GM15510 (cell line): ENCODE data around the gene PRKCA.

ENCODE experiments used
- POLR2A ChIP-seq: IDR thresholded peaks from 3 replicates; pipeline ENCODE4 v1.6.1; 2011; ENCODE audit warnings: borderline replicate concordance; ENCODE audit not compliant: insufficient read length; ENCODE audit errors: extremely low read depth

PRKCA gene

DNA sequence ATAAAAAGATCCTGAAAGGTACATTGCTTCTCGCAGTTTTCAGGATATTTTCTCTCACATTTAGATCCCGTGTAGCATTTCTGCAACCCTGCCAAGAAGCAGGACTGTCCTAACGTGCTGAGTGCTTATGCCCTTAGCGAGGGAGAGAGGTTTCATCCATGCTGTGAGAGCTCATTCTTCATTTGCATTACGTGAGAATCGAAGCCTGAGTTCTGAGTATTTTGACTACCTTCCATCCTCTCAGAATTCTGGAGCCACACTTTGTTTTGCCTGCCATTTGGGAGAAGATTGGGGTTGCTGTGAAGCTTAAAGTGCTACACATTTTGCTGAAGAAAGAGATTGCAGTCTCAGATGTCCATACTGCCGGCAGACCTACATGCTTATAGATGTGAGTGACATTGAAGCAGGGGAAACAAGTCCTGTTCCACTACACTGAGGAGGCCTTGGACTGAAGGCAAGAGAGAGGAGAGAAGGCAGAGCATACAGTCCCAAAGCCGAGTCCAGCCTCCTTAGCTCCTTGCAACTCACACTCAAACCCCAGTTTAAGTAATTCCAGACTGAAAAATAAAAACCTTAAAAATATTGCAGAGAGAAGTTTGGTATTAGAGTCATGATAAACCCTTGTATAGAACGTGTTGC is 183.0 kb downstream of the PRKCA start:
- TF ChIP-seq POLR2A, result no peak

GRCh38 chr17:66487121-66487520 is 184.7 kb downstream of the PRKCA start:
- no peak for TF ChIP-seq POLR2A

- TF ChIP-seq POLR2A, result no peak
Measured at GRCh38 chr17:66487981-66488468, 185.6 kb downstream of the PRKCA start.

DNA sequence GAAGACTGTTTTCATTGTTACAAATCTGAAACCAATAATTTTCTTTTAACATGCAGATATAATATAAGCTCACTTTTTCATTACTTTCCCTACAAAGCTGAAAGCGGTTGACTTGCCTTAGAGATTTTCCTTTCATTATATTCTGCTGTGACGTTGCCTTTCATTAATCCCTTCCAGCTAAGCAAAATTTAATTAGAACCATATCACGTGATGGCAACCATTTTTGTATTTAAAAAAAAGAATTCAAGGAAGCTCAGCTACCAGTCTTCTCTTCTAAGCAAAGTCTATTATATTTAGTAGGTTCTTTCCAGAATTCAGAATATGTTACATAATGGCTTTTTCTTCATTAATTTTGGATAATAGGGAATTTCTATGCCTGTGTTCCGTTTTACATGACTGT is 186.5 kb downstream of the PRKCA start:
- TF ChIP-seq POLR2A, result no peak

- no peak for TF ChIP-seq POLR2A
Measured at GRCh38 chr17:66491213-66491612, 188.8 kb downstream of the PRKCA start.

- TF ChIP-seq POLR2A, result no peak
Measured at GRCh38 chr17:66491665-66492064, 189.3 kb downstream of the PRKCA start.

DNA sequence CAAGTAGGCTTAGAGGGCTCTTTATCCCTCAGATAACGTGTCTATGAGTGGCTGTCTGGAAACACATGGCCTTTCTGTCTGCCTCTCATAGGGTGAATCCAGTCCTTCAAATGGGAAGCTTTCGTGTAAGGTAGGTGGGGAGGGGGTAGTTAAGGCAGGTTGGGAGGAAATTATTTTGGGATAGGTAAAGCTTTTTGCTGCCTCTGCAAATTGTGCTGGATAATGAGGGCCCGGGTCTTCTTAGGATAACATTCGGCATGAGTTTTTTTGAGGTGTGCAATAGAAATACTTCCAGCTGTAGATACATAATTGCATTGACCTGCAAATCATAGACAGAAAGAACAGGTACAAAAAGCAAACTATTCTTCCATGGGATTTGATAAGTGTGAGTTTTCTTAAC is 189.7 kb downstream of the PRKCA start:
- no peak for TF ChIP-seq POLR2A

DNA sequence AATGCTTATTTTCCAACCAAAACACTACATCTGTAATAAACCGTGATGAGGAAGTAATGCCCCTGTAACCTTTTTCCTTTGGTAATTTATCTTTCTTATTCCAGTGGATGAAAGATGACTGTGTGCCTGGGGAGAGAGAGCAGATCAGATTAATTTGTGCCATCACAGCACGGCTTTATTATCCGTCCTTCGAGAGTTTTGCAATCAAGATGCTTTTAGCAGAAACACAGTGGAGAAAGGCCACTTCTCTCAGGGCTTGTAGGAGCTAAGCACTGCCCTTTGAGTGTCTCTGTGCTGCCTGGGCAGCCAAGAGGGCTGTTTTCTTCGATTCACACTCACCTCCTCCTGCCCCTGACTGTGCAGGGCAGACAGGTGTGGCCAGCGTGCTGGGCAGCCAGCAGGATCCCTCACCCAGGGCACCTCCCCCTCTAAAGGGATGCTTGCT is 190.2 kb downstream of the PRKCA start:
- TF ChIP-seq POLR2A, result no peak

GRCh38 chr17:66493283-66494019 is 191.0 kb downstream of the PRKCA start:
- TF ChIP-seq POLR2A, result no peak

- no peak for TF ChIP-seq POLR2A
Measured at GRCh38 chr17:66494023-66494803, 191.8 kb downstream of the PRKCA start.

- no peak for TF ChIP-seq POLR2A
Measured at GRCh38 chr17:66495035-66495434, 192.6 kb downstream of the PRKCA start.

DNA sequence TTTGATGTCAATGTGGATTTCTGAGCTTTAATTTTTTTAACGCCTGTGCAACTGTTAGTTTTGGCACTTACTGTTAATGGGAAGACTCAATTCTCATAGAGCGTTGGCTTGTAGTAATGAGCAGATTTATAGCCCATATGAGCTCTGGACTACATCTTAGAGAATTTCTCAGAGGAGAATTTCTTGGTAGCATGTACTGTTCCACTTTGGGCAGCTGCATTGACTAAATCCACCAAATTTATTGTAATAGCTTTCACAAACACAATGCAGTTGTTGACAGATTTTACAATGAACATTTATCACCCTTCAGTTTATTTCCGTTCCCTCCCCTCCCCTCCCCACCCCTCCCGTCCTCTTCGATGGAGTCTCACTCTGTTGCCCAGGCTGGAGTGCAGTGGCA is 193.9 kb downstream of the PRKCA start:
- TF ChIP-seq POLR2A, result no peak

DNA sequence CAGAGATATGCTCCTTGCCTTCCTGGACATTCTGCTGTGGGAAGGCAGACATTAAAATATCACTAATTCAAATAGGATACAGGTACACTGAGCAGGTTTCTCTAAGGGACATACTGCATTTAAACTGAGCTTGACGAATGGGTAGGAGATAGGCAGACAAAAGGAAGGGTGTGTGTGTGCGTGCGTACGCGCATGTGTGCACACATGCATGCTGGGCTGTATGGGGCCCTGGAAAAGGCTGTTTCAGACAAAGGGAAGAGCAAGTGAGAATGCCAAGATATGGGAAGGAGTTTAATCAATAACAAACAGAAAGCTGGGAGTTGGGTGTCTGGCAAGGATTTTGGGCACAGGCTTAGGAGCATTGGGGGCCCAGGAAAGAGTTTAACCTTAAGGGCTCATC is 196.2 kb downstream of the PRKCA start:
- no peak for TF ChIP-seq POLR2A

DNA sequence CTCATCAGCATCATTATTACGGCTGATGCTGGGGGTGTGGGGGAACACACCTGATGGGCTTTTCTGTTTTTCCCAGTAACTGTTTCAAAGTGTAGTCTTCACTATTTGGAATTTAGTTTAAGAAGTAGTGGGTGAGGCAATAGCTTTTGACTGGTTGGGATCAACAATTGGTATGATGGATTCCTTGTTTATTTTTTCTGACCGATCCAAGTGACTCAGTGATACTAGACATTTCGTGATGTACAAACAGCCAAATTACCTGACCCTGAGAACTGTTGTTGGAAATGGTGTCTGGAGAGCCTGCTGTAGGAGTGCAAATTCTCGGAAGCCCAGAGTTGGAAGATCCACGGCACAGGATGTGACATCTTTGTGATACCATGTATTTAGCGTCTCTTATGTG is 204.2 kb downstream of the PRKCA start:
- no peak for TF ChIP-seq POLR2A

GRCh38 chr17:66507103-66507923 is 204.9 kb downstream of the PRKCA start:
- no peak for TF ChIP-seq POLR2A

- no peak for TF ChIP-seq POLR2A
Measured at GRCh38 chr17:66507982-66508760, 205.8 kb downstream of the PRKCA start.
